ENCODE data around the gene DUSP5.
"Not testable (repeated sequence)": the region's sequence is repeated elsewhere in the genome, so short reads cannot be mapped to it uniquely, and the experiment has no call there.

DUSP5 gene, protein sequence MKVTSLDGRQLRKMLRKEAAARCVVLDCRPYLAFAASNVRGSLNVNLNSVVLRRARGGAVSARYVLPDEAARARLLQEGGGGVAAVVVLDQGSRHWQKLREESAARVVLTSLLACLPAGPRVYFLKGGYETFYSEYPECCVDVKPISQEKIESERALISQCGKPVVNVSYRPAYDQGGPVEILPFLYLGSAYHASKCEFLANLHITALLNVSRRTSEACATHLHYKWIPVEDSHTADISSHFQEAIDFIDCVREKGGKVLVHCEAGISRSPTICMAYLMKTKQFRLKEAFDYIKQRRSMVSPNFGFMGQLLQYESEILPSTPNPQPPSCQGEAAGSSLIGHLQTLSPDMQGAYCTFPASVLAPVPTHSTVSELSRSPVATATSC

DNA sequence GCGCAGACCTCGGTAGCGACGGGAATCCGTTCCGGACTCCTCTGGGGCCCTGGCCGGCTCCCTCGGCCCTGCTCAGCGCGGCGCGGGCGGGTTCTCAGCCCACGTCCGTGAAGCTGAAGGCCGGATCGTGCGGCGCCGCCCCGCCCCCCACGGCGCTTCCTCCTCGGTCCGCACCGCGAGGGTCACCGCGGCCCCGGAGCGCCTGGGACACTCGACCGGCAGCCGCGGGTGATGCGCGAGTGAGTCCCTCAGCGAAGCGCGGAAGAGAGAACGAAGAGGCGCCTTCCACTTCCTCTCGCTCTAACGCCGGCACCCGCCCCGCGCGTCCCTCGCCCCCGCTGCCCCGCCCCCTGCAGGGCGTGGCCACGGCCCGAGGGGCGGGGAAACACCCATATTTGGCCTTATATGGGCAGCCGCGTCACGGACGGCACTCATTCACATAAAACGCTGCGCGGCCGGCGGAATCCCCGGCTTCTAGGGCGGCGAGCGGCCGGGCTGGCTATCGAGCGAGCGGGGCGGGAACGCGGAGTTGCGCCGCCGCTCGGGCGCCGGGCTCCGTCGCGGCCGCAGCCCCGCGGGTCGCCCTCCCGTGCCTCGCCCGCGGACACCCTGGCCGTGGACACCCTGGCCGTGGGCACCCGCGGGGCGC, at the start of gene DUSP5:
DUSP5 (plus strand) TSS at position 470 of the 649 bp plus-strand sequence. CDS start 215 bp downstream, outside the sequence.
- peak; percentile 87 to 92 for DNase-seq (ENCODE audit: low read depth in 2 of 2)

DNA sequence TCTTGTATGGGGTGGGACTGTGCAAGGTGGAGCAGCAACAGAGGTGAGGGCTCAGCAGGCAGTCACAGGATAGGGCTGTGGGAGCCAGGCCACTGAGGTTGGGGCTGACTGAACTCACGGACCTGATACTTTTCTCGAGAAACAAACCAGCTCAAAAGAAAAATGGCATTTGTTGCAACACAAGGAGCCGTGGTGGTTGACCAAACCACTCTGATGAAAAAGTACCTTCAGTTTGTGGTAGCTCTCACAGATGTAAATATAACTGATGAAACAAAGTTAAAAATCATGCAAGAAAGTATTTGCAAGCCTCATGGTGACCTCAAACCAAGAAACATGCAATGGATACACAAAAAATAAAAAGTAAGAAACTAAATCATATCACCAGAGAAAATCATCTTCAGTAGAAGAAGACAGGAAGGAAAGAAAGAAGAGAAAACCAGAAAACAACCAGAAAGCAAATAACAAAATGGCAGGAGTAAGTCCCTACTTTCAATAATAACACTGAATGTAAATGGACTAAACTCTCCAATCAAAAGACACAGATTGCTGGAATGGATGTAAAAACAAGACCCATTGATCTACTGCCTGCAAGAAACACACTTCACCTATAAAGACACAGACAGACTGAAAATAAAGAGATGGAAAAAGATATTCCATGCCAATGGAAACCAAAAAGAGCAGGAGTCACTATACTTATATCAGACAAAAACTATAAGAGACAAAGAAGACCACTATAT, 48.9 kb upstream of the DUSP5 start:
- DNase-seq (ENCODE audit: low read depth in 2 of 2): no peak

DNA sequence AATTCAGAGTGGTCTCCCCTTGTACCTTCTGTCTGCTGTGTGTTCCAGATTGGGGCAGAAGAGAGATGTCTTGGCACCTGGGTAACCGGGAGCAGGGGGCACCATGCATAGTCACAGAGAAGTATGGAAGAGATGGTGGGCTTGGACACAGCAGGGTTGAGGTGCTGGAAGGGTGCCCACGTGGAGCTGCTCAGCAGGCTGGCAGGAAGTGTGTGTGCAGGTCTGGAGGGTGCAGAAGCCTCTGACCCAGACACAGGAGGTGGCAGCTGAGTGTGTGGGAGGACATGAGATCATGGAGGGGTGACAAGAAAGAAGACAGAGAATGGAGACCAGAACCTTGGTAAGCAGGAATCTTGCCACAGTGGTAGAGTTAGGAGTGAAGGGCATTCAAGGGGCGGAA, 42.3 kb upstream of the DUSP5 start:
- DNase-seq (ENCODE audit: low read depth in 2 of 2): peak; percentile 20 to 44

DNA sequence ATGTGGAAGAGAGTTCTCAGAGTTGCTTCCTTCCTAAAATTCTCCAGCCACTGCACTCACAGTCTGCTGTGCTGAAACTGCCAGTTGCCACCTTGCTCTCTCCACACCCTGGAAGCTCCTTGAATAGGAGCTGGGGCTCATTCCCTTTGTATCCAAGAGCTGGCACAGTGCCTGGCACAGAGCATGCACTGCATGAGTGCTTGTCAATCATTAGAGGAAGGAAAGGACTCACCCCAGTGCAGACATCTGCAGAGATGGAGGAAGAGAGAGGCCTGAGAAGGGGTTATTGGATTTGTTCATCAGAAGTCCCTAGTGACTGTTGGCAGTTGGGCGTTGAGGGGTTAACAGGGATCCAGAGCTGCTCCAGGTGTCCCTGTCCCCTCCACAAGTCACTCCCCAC, 41.7 kb upstream of the DUSP5 start:
- DNase-seq (ENCODE audit: low read depth in 2 of 2): no peak

DNA sequence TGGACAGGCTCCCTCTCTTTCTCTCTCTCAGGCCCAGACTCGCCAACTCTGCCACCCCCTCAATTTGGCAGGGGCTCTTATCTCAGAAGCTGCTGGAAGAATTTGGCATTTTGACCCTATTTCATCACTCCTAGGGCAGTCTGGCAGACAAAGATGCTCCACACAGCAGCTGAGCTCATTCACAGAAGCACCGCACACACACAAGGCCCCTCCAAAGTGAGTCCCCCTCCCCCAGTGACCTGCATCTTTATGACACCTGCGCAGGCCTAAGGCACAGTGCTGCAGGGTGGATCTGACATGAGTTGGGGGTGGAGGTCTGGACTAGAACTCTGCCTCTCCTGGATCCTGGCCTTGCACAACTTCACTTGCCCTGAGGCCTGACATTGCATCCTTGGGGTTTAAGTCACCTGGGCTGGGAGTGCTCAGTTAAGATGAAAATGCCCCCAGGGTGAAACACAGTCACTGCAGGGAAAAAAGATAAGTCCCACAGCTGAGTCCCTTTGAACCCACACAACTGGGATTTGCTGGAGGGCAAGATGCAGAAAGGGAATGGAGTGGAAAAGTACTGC, 41.1 kb upstream of the DUSP5 start:
- DNase-seq (ENCODE audit: low read depth in 2 of 2): no peak

DNA sequence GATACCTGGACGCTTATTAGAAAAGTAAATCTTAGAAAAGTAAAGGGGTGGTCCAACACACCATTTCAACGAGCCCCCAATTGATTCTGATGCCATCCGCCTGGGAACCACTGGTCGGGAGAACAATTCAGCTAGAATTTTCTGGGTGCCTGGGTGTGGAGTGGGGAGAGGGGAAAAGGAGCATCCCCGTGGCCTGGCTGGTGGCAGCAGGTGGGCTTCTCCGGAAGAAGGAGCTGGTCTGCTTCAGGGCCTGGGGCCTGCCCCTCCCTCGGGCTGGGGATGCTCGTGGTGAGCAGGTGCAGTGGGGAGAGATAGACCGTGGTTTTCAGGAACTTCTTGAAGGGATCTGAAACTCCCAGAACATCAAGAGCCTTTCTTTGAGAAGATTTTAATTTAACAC, 39.9 kb upstream of the DUSP5 start:
- DNase-seq (ENCODE audit: low read depth in 2 of 2): no peak

DNA sequence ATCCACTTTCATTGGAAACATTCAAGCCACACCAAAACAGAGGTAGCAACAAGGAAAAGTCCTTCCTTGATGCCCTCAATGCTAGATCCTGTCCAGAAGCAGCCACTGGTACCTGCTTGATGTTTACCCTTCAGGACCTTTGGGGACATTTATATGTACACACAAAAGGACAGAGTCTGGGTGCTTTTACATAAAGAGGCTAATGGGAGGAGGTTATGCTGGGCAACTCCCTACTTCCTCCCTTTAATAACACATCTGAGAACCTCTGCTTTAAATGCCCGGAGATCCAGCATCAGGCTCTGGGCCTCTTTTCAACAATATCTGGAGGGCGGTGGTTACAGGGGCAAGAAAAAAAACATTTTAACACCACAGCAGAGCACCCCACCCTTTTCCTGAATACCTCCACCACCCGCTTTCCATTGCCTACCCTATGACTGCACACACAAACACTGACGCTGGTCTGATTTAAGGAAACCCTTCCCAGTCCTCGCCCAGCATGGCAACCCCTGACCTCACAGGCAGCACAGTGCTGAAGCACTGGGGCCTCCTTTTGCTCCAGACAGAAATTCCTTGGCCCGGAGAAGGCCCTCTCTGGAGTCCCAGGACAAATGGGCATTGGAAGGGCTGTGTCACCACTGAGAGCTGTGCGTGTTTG, 39.3 kb upstream of the DUSP5 start:
- DNase-seq (ENCODE audit: low read depth in 2 of 2): no peak

DNA sequence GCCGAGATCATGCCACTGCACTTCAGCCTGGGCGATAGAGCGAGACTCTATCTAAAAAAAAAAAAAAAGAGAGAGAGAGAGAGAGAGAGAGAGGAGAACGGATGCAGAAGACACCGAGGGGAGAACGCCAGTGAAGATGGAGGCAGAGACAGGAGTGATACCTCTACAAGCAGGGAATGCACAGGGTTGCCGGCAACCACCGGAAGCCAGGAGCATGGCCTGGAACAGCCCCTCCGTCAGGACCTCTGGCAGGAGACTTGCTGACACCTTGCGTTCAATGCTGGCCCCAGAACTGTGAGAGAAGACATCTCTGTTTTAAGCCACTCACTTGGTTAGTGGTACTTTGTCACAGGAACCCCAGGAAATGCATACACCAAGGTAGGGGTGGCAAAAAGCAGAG, 38.1 kb upstream of the DUSP5 start:
- no peak for DNase-seq (ENCODE audit: low read depth in 2 of 2)

DNA sequence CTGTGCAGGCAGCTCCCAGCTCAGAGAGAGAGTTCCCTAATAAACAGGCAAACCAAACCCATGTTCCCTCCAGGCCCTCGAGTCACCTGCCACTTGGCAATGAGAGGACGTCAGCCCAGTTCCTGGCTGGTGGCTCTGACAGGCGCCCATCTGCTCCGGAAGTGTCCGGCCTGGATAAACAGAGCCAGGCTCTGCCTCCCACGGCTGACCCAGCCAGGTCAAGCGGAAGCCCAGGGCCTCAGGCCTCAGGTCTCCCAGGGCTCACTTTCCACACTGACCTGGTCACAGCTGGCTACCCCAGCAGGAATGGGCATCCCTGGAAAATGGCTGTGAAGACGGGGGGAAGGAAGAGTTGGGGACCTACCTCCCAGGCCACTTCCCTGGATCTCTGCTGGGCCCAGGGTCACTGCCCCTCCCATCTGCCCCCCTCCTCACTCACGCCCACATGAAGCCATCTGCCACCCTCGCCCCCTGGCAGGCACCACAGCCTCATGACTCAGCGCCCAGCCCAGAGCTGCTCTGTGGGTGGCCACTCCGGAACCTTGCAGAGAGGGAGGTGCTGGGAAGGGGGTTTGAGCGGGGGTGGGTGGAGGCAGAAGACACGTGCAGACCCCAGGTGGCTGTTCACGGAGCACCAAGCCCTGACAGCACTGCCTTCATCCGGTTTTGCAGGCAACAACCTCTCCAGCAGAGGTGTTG, 37.4 kb upstream of the DUSP5 start:
- DNase-seq (ENCODE audit: low read depth in 2 of 2): peak; percentile 54 to 67

DNA sequence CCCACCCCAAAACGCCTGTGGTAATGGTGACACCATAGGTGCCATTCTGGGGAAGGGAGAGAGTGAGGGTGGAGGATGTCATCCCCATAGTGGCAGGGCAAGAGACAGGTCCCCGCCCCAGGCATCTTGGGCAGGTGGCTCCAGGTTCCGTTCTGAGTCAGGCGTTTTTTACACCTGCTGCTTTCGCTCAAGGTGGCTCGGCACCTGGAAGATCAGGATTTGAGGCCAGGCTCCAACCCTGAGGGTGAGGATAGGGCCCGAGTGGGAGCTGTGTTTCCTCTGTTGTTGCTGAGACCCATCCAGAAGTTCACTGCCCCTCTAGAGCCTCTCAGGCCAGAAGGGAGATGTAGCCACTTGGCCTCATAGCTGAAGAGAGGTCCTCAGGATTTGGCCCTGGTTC, 36.6 kb upstream of the DUSP5 start:
- no peak for DNase-seq (ENCODE audit: low read depth in 2 of 2)

DNA sequence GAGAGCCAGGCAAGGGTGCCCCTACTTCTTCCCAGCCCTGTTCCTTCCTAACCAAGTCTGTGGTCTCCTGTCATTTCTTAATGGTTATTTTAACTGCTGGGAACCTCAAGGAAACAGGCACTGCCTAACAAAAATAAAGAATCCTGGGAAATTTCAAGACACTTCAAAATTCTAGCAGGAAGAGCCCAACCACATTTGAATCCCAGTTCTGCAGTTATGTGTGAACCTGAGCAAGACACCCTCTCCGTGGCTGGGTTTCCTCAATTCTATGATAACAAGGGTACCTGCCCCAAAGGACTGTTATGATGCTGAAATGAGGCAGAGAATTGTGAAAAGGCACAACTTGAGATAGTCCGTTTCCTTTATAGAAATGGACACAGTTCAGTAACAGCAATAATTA, 36.2 kb upstream of the DUSP5 start:
- no peak for DNase-seq (ENCODE audit: low read depth in 2 of 2)

DNA sequence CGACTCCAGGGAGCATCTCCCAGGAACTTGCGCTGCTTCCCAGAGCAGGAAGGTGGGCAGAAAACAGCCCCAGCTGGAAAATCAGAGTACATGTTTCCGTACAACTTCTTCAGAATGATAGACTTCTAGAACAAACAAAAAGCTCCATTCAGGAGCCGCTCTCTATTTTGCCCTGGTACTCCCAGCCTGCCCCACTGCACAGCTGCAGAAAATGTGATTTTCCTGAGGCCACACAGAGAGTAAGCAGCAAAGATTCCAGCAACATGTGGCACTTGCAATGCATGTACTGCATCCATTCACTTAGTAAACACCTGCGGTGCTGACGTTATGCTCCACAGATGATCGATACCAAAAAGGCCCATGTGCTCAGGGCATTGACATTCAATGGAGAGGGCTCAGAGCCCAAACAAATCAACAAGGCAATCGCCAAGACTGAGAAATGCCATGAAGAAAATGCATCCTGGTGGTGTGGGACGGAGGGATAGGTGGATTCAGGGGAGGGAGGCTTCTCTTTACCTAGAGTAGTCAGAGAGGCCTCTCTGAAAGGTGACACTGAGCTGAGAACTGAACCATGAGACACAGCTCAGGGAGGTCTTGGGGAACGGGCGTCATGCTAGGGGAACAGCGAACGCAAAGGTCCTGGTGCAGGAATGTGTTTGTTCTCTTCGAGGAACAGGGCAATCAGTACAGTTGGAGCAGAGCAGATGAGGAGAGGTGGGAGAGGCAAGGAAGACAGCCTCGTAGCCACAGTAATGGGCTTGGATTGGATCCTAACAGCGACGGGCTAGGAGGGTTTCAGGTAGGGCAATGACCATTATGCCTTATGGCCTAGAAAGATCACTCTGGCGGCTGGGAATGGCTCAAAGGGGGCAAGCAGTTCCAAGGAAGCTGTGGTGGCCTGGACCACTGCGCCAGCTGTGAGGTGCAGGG, 35.3 kb upstream of the DUSP5 start:
- DNase-seq (ENCODE audit: low read depth in 2 of 2): no peak

DNA sequence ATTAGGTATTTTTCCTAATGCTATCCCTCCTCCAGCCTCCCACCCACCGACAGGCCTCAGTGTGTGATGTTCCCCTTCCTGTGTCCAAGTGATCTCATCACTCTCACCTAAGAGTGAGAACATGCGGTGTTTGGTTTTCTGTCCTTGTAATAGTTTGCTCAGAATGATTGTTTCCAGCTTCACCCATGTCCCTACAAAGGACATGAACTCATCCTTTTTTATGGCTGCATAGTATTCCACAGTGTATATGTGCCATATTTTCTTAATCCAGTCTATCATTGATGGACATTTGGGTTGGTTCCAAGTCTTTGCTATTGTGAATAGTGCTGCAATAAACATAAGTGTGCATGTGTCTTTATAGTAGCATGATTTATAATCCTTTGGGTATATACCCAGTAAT, 29.4 kb upstream of the DUSP5 start:
- DNase-seq (ENCODE audit: low read depth in 2 of 2): not testable (repeated sequence)

DNA sequence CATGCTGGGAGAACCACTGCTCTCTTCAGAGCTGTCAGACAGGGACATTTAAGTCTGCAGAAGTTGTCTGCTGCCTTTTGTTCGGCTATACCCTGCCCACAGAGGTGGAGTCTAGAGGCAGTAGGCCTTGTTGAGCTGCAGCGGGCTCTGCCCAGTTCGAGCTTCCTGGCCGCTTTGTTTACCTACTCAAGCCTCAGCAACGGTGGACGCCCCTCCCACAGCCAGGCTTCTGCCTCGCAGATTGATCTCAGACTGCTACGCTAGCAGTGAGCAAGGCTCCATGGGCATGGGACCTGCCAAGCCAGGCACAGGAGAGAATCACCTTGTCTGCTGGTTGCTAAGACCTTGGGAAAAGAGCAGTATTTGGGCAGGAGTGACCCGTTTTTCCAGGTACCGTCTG, 27.2 kb upstream of the DUSP5 start:
- not testable (repeated sequence) for DNase-seq (ENCODE audit: low read depth in 2 of 2)

DNA sequence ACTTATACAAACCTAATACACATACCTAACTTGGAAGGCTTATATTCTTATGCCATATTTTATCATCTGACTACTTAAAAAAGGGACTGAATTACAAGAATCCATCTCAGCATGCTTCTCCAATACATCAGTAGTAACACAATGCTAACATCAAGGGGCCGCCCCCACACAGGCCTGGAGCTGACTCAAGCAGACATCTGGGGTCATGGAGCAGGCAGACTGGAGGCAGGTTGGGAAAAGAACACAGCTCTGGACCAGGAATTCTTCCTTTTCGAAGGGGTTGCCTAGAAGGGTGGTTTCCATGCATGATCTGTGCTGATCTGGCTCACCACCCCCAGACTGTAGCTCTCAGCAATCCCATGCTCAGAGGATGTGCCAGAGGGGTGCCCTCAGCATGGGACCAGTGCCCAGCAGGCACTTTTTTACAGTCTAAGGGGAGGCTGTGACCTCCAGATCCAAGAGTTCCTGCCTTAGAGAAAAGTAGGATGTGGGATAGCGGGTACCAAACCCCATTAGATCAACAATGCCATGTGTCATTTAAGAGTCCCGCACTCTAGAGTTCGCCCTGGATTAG, 26.1 kb upstream of the DUSP5 start:
- no peak for DNase-seq (ENCODE audit: low read depth in 2 of 2)

DNA sequence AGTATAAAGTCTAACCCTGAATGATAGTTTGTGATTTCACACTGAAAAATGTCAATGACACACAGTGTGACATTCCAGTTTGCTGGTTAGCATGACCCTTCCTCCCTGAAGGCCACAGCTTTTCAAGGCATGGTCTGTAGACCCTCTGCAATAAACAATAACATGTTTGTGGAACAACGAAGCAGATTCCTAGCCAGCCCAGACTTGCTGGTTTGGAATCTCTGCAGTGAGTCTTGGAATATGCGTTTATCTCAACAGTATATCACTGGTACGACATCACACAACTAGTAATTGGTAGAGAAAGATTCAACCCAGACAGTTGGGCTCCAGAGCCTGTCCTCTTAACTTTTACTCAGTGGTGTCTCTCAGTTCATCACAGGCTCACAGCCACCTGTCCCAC, 23.7 kb upstream of the DUSP5 start:
- no peak for DNase-seq (ENCODE audit: low read depth in 2 of 2)

DNA sequence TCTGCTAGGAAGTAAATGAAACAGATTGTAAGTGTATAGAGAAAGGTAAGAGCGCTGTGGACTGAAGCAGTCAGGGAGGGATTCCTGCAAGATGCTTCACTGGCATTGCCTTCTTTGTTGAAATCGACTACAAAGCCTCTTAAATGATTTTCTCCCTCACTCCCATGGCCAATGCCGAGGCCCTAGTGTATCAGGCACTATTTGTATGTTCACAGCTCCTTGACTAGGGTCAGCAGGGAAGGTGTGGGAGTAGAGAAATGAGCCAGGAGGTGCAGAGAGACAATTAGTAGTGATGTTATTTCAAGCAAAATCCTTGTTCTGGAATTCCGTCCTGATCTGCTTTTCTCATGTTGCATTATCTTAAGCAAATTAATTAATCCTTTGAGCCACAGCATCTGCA, 22.9 kb upstream of the DUSP5 start:
- no peak for DNase-seq (ENCODE audit: low read depth in 2 of 2)

DNA sequence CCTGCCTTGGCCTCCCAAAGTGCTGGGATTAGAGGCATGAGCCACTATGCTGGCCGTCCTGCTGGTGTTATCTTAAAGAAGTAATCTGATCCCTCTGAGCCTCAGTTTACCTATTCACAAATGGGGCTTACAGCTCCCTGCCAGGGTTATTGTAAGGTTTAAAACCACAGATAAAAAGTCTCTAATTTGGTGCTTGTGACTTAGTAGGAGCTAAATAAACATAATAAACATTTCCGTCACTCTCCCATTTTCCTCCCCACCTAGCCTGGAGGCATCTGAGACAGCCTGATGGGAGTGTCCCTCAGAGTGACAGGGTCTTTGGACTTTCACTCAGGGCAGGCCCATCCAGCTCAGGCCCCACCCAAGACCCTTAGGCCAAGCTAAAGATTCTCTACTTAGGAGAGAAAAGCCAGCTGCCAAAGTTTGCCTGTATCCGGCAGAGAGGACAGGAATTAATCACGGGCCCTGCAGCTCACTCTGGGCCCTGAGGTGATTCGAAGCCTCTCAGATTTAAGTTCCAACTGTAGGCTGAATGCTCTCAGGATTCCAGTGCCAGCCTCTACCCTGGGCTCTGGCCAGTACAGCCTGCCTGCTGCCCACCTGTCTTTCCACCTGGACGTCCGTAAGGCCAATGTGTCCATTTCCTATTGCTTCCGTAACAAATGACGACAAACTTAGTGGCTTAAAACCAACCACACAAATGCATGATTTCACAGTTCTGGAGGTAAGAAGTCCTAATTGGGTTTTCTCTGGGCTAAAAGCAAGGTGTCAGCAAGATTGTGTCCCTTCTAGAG, 21.8 kb upstream of the DUSP5 start:
- no peak for DNase-seq (ENCODE audit: low read depth in 2 of 2)

DNA sequence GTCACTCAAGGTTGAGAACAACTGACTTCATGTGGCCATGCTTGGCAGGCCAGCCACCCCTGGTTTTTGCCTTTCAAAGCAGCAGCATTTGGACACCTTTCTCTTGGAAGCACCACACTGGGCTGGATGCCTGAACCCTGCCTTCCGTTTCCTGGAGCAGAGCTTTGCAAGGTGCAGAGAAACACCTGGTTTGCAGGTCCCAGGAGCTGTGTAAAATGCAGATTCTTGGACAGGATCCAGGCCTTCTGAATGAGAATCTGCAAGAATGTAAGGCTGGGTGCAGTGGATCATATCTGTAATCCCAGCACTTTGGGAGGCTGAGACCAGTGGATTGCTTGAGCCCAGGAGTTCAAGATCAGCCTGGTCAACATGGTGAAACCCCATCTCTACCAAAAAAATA, 18.0 kb upstream of the DUSP5 start:
- no peak for DNase-seq (ENCODE audit: low read depth in 2 of 2)
